ENCODE results near the gene TNFAIP8L2.
"Not testable (repeated sequence)": the region's sequence is repeated elsewhere in the genome, so short reads cannot be mapped to it uniquely, and the experiment has no call there.

TNFAIP8L2 gene

GRCh38 chr1:151188667-151189066, 32.2 kb downstream of the TNFAIP8L2 start:
- DNase-seq (ENCODE audit: low spot score); FAIRE-seq: not testable (repeated sequence)

GRCh38 chr1:151189637-151190445, 33.4 kb downstream of the TNFAIP8L2 start, which contains the start of gene VPS72:
VPS72 (minus strand) TSS chr1:151190197; CDS start chr1:151190121, 76 bp downstream.
- FAIRE-seq, result no peak
- peak; percentile 80 for DNase-seq (ENCODE audit: low spot score)

- no peak for DNase-seq (ENCODE audit: low spot score)
- no peak for FAIRE-seq
These were observed 35.6 kb downstream of the TNFAIP8L2 start for GRCh38 chr1:151192047-151192446.

- FAIRE-seq (no peak), DNase-seq (ENCODE audit: low spot score) (no peak)
These were observed 36.9 kb downstream of the TNFAIP8L2 start for GRCh38 chr1:151193304-151193703.

- DNase-seq (ENCODE audit: low spot score), result no peak
- no peak for FAIRE-seq
These were observed 37.4 kb downstream of the TNFAIP8L2 start for GRCh38 chr1:151193856-151194255.

- DNase-seq (ENCODE audit: low spot score) (peak; percentile 94), FAIRE-seq (peak; percentile 82)
These were observed 38.6 kb downstream of the TNFAIP8L2 start for GRCh38 chr1:151194894-151195594.

GRCh38 chr1:151196292-151196800, 39.9 kb downstream of the TNFAIP8L2 start:
- FAIRE-seq (peak; percentile 79), DNase-seq (ENCODE audit: low spot score) (peak; percentile 88)

GRCh38 chr1:151197863-151198253, 41.4 kb downstream of the TNFAIP8L2 start:
- DNase-seq (ENCODE audit: low spot score) (peak; percentile 58), FAIRE-seq (no peak)

GRCh38 chr1:151198254-151199127, 42.0 kb downstream of the TNFAIP8L2 start, which contains the start of gene PIP5K1A:
PIP5K1A (plus strand) TSS chr1:151198552; CDS start chr1:151198997, 445 bp downstream.
- peak; percentile 77 for FAIRE-seq
- peak; percentile 98 for DNase-seq (ENCODE audit: low spot score)

GRCh38 chr1:151199873-151200581, 43.6 kb downstream of the TNFAIP8L2 start:
- peak; percentile 94 for DNase-seq (ENCODE audit: low spot score)
- no peak for FAIRE-seq

- not testable (repeated sequence) for FAIRE-seq; DNase-seq (ENCODE audit: low spot score)
These were observed 49.0 kb downstream of the TNFAIP8L2 start for GRCh38 chr1:151205381-151205965.

Measured in RCC 7860 (cell line).